ENCODE data around the gene ADARB1.

ADARB1 gene

DNA sequence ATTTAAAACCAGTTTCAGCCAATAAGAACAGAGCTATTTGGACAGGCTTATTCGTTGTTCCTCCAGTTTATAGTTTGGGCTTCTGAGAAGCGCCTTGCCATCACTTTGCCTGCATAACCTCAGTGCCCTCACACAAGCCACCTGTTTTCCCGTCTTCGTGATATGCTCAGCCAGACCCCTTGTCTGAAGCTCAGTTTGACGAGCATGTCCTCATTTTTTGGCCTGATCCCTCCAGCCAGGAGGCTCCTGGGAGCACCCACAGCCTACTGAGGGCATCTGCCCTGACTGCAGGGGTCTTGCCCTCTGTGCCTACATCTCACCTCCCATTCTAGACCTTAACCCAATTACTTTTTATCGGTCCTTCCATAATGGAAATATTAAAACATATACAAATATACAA, 95.3 kb downstream of the ADARB1 start:
- no peak for DNase-seq (ENCODE audit: low spot score)

DNA sequence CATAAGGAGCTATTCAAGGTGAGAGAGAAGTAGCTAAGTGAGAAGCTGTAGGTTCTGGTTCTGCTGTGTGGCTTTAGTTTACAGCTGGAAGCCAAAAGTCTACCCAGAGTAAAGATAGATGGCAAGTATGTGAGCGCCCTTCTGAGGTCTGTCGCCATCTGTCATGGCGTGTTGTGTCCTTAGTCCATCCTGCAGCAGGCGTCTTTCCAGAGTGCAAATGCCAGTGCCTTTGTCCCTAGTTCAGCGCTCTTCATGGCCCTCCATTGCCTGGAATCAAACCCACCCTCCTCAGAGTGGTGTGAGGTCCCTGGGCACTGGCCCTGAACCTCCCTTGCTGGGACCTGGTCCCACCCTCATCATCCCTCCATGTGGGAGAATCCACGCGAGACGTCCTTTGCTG, 96.6 kb downstream of the ADARB1 start:
- no peak for DNase-seq (ENCODE audit: low spot score)

DNA sequence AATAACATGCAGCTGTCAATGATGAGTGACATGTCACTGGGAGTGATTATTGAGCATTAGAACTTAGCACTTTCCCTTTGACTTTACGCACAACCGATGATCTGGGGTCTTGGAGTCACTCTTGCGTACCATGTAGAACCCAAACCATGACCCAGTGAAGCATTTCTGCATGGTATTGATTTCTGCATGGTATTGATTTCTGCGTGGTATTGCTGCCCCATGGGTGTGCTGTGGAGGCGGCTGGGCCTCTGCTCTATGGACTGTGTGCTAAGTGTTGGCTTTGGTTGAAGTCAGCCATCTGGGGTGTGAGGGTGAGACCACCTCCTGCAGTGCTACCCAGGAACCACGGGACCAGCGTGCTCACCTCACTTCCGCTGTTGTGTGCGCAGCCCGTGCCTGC, 98.0 kb downstream of the ADARB1 start:
- DNase-seq (ENCODE audit: low spot score), result no peak

DNA sequence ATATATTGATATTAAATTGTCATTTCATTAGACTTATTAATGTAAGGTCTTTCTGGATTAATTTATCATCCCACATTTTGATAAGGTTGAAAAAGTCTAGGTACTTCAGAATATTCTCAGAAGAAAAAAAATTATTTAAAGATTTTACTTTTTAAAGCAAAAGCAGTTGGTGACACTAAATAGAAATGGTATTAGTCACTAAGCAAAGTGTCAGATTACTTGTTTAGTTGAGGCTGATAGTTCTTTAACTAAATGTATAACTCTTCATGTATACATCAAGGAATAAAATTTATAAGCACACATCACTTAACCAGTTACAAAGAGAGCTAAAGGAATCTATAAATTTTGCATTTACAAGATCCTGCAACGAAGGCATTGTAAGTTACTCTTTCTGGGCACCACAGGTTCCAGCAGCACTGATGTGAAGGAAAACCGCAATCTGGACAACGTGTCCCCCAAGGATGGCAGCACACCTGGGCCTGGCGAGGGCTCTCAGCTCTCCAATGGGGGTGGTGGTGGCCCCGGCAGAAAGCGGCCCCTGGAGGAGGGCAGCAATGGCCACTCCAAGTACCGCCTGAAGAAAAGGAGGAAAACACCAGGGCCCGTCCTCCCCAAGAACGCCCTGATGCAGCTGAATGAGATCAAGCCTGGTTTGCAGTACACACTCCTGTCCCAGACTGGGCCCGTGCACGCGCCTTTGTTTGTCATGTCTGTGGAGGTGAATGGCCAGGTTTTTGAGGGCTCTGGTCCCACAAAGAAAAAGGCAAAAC, 101.1 kb downstream of the ADARB1 start:
- DNase-seq (ENCODE audit: low spot score), result no peak

DNA sequence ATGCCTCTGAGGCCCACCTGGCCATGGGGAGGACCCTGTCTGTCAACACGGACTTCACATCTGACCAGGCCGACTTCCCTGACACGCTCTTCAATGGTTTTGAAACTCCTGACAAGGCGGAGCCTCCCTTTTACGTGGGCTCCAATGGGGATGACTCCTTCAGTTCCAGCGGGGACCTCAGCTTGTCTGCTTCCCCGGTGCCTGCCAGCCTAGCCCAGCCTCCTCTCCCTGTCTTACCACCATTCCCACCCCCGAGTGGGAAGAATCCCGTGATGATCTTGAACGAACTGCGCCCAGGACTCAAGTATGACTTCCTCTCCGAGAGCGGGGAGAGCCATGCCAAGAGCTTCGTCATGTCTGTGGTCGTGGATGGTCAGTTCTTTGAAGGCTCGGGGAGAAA, 101.8 kb downstream of the ADARB1 start:
- no peak for DNase-seq (ENCODE audit: low spot score)

DNA sequence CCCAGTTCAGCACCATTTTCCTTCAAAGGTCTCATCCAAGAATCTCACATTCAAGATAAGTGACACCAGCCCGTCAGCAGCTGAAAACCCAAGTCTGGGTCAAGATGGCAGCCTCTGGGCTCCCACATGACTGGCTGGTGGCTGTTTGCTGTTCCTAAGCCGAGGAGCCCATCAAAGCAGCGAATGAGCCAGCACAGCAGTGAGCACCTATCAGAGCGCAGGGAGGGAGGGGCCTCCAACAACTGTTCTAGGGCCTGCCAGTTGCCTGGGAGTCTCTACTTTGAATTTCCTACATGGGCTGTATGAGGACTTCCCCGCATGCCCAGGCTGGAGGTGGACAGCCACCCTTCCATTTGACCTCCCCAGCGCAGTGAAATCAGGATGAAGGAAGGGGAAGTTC, 102.7 kb downstream of the ADARB1 start:
- DNase-seq (ENCODE audit: low spot score), result no peak

DNA sequence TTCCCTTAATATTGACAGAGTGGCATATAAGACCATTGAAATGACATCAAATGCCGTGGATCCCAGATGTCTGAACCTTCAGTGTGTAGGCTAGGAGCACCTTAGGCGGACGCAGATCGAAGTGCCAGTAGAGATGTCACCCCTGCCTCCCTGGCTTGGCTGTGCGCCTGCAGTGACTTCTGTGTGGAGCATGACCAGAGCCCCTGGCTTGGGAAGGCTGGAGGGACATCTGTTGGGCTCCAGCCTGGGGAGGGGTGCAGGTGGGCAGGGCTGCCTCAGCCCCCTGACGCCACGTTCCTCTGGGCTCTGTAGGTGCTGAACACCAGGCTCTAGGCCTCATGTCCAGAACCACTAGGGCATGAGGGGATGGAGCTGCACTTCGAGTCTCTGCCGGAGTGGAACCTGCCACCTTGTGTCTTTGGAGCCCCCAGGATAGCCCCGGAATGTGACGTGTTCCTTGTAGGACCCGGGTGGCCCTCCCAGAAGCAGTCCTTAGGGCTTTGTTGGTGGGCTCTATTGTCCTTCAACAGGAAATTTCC, 103.8 kb downstream of the ADARB1 start:
- DNase-seq (ENCODE audit: low spot score), result no peak

DNA sequence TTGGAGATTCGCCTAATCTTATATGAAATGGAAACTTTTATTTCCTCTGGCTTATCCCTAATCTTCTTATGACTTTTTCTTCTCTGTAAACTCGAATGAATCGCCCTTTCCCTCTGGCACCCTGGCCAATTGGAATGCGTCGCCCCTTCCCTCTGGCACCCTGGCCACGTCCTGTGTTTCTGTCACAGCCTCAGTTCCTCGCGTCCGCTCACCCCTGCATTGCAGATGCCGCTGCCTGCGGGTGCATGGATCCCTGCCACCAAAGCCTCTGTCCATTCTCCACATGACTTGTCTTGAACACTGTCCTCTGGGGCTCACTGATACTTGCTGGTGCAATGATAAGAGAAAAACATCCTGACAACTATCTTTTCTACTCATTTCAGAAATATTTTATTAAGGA, 104.6 kb downstream of the ADARB1 start:
- DNase-seq (ENCODE audit: low spot score), result no peak

DNA sequence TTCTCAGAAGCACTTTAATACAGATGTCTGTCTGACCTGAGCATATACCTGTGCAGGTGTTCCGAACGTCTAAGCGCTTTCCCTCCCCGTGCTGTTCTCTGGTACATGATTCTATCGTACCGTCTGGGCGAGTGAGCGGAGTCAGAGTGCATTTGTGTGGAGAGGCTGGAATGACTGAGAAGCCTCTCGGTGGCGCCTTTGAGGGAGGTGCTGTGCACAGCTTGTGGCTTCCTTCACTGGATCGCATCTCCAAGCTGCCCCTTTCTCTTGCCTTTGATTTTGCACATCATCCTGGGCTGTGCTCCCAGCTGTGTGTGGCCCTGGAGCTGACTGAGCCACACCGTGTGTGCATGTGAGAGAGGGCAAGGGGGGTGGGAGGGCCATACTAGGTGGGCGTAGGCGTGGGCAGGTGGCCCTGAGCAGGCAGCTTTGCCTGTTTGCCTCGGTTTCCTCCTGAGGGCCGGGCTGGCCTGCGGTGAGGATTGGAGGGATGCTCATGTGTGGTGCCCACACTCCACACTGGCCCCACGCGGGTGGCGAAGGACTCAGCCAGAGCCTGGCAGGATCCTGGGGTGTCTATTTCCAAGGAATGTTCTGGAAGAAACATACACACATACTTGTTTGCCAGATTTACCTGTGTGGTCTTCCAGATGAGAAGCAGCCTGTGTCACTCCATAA, 105.3 kb downstream of the ADARB1 start:
- DNase-seq (ENCODE audit: low spot score), result no peak

DNA sequence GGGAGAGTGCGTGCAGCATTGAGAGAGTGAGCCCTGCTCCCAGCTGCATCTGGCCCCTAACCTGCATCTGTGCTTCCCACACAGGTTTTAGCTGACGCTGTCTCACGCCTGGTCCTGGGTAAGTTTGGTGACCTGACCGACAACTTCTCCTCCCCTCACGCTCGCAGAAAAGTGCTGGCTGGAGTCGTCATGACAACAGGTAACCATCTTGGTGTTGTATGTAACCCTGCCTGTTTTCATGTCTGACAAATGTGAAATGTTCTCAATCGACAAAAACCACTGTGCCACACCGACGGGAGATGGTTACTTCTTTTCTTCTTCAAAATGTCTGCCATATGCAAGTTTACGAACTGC, 105.8 kb downstream of the ADARB1 start:
- no peak for DNase-seq (ENCODE audit: low spot score)

DNA sequence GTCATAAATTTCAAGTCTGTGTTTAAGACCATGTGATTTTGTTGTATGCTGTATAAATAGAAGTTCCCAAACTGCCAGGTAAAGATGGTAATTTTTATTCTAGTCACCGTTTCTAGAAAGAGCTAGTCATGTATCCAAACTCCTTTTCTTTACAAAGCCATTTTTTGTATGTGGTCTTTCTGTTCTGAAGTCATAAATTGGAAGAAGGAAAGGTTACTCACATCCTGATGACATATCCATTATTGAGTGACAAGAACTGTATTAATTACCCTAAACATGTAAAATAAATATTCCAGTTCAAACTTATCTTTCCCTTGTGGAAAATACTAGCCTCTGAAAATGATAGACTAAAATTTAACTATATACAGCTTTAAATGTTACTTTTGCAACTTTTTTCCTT, 108.6 kb downstream of the ADARB1 start:
- no peak for DNase-seq (ENCODE audit: low spot score)

DNA sequence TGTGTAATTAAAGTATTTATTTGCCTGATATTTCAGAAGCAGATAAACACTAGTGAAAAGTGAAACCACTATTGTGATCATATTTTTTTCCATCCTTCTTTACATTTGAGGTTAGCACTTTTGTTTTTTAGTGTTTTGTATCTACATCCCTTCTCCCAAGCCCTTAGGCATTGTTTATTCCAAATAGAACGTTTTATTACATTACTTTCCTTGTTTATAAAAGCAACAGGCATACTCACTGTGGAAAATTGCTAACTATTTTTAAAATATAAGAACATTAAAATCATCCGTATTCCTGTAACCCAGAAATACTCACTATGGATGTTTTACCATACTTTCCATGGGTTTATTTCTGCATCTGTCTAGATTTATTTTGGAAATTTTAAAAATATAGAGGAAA, 109.5 kb downstream of the ADARB1 start:
- DNase-seq (ENCODE audit: low spot score), result no peak

DNA sequence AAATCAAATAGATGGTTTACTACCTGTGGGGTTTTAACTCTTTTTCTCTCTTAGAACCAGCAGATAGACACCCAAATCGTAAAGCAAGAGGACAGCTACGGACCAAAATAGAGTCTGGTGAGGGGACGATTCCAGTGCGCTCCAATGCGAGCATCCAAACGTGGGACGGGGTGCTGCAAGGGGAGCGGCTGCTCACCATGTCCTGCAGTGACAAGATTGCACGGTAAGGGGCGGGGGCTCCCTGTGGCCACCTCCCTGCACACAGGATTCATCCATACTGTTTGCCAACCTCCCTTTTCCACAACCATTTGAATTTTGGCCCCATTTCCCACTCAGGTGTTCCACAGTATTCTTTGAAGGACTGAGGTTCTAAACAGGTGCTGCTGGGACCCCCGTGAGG, 110.5 kb downstream of the ADARB1 start:
- no peak for DNase-seq (ENCODE audit: low spot score)

DNA sequence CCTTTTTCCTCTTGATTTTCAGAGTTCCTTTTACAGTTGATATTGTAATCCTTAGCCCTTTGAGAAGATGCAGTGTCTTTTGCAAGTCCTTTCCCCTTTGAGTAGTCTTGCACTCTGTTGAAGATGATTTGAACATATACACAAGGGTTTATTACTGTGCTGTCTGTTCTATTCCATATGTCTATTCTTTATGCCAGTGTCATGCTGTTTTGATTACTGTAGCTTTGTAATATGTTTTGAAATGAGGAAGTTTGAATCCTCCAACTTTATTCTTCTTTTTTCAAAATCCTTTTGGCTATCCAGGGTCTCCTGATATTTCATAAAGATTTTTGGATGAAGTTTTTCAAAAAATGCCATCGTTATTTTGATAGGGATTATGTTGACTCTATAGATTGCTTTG, 112.3 kb downstream of the ADARB1 start:
- no peak for DNase-seq (ENCODE audit: low spot score)

DNA sequence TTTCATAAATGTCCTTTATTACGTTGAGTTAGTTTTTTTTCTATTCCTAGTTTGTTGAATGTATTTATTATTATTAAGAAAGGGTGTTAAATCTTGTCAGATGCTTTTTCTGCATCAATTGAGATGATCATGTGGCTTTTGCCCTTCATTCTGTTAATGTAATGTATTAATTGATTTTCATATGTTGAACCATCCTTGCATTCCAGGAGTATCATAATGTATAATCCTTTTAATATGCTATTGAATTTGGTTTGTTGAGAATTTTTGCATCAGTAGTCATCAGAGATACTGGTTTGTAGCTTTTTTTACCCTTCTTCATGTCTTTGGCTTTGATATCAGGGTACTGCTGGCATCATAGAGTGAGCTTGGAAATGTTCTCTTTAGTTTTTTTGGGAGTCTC, 113.3 kb downstream of the ADARB1 start:
- no peak for DNase-seq (ENCODE audit: low spot score)

DNA sequence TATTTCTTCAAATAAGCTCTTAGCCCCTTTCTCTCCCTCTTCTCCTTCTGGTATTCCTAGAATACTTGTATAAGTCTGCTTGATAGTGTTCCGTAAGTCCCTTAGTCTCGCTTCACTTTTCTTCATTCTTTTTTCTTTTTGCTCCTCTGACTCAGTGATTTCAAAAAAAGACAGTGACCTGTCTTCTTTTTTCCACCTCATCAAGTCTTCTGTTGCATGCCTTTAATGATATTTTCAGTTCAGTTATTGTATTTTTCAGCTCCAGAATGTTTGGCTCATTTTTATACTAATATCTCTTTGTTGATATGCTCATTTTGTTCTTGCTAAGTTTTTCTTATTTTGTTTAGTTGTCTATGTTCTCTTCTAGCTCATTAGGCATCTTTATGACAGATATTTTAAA, 115.6 kb downstream of the ADARB1 start:
- DNase-seq (ENCODE audit: low spot score), result no peak

DNA sequence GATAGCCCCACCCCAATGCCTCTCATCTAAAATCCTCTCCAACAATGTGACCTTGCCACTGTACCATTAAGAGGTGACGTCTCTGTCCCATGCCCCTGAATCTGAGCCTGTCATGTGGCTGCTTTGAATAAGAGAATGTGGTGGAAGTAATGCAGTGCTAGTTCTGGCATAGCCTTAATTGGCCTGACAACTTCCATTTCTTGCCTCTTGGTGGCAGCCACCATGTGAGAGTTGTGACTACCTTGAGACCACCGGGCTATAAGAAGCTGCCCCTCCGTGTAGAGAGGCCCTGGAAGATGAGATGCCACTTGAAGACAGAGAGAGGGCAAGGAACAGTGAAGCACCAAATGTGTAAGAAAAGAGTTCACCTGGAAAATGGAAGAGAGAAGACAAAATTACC, 118.0 kb downstream of the ADARB1 start:
- DNase-seq (ENCODE audit: low spot score), result no peak

DNA sequence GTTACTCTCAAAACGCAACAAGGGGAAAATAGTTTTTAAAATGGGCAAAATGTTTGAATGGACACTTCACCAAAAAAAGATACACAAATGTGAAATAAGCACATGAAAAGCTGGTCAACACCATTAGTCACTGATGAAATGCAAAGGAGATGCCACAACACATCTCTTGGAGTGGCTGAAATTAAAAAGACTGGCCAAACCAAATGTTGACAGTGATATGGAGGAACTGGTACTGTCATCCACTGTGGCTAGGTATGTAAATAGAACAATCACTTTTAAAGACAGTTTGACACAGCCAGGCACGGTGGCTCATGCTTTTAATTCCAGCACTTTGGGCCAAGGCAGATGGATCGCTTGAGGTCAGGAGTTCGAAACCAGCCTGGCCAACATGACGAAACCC, 122.2 kb downstream of the ADARB1 start:
- no peak for DNase-seq (ENCODE audit: low spot score)

DNA sequence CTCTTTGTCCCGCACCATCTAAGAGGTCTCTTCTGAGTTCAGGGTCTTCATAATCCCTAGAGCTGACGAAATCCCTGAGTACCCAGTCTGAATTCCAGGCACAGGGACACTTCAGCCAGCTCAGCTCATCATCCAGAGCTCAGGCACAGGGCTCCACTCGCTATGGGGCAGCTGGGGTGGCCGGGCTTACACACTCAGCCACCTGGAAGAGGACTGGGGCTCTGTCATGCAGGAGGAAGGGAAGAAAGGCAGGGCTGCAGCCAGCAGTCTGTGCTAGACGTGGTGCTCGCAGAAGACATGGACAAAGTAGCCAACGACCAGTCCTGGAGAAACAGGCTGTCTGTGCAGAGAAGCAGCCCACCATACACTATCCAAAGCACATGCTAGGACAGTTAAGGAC, 124.8 kb downstream of the ADARB1 start:
- no peak for DNase-seq (ENCODE audit: low spot score)

DNA sequence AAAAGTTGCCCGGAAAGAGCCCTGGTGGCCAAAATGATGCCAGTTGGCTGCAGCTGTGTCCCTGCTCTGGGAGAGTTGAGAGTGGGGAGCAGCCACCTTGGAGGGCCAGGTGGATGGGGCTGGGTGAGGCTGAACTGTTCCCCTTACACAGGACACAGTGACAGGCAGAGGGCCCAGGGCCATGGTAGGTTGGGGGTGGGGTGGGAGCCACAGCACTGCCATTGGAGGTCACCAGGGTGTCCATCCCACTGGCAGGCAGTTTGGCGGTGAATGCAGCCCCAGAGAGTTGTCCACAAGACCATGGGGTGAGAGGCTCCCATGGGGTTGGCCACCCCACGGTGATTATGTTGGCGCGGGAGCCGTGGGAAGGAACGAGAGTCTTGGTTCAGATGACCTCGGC, 125.7 kb downstream of the ADARB1 start:
- no peak for DNase-seq (ENCODE audit: low spot score)

DNA sequence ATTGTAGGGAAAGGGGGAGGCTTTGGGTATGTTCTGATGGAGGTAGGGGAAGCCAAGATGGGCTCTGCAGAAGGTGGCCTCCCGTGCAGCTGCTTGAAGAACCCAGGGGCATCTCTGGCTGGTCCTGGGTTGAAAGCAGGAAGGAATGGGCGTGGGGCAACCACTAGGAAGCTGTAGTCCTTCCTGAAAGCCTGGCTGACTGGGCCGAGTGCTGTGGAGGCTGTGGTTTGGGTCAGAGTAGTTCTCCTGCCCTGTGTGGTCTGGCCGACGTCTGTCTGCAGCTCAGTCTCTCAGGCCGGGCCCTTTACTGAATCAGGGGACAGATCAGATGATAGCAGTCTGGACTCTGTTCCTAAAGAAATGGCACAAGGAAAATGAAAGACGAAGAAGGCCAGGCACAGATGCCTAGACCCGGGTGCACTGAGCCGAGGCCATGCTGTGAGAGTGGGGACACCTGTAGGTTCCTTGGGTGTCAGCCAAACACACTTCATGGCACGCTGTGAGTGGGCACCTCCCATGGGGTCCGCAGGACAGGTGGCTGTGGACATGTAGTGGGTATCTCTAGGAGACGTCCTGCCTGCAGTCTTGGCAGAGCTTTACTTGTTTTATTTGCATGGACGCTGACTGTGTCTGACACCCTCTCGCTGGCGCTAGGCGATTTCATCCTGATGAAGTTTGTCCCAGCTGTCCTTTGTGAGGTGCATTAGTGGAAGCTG, 126.4 kb downstream of the ADARB1 start:
- DNase-seq (ENCODE audit: low spot score), result no peak

DNA sequence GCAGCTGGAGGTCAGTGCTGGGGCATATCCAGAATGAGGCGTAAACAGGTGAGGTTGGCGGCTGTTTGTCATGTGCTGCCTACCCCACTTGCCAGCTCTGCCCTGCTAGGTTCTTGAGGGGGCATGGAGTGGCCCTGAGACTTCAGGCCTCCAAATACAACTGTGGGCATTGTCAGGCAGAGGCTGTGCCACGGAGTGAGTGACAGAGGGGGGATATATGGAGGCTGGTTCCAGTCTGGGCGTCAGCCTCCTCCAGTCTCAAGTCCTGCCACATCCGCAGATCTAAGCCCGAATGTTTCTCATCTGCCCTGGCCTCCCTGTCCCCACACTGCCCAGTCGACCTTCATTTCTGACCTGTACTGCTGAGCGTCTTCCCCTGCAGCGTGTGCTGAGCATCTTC, 128.0 kb downstream of the ADARB1 start:
- DNase-seq (ENCODE audit: low spot score), result no peak

DNA sequence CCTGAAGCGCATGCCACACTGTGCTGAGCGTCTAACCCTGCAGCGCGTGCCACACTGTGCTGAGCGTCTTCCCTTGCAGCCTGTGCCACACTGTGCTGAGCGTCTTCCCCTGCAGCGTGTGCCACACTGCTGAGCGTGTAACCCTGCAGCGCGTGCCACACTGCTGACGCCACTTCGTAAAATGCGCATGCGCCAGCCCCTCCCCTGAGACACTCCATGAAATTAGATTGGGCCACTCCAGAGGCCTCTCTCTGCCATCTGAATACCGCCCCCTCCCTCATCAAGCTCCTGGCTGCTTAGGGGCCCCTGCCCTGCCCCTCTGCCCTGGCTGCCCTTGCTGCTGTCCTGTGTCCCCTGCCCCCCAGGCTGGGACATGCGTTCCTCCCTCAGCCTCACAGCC, 128.5 kb downstream of the ADARB1 start:
- no peak for DNase-seq (ENCODE audit: low spot score)

Data from COLO829 (cell line).